Esophagus muscularis mucosa (tissue), 3 donors: ENCODE measurements around the gene CDC25B.

Source experiments
- CTCF ChIP-seq, 3 experiments: fragments of 200-600 bp in 2 of 3; fragments of 450-650 bp in 1 of 3; sonication (generic) in 2 of 3; IDR thresholded peaks; one replicate each; pipeline ENCODE4 v1.5.1; 2017 to 2019; ENCODE audit warnings: antibody characterized with exemption in 3 of 3, mild to moderate bottlenecking in 2 of 3, moderate library complexity in 1 of 3
- EP300 ChIP-seq: sonication (generic); formaldehyde crosslinking; IDR thresholded peaks from one replicate; pipeline ENCODE4 v1.6.1; 2017; ENCODE audit warnings: antibody characterized with exemption

DNA sequence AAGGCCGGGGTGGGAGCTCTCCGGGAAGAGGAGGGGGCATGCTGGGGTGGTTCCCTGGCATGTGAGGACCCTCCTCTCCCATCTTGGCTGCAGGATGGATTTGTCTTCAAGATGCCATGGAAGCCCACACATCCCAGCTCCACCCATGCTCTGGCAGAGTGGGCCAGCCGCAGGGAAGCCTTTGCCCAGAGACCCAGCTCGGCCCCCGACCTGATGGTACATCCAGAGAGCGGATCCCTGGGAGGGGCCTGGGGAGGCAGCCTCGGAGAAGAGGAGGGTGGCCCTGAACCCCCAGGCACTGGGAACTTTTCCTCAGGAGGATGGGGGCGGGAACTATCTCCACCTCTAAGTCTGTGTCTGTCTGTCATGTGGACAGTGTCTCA lies 4.8 kb downstream of the CDC25B start:
- no peak for TF ChIP-seq EP300
- no peak for TF ChIP-seq CTCF (IDR thresholded peaks at IDR 0.05)
